ENCODE results near the gene ATP5PD. TPM values are rescaled to one million over a fixed set of nuclear protein-coding genes. Genes with fewer than 3 reads are reported as not detected.
A peak's percentile ranks its signal among the peaks of the same experiment; 100 is the strongest.

Gene ATP5PD
- total and polyA plus RNA-seq, 2 of the 13 experiments (the other 11 are each of a cell fraction or from before 2014, with no cell fraction given), result 158 to 428 TPM

- 0 out of 2 replicates have a peak, but pooled peaks have one; percentile 60 for TF ChIP-seq KIAA2018 (CRISPR knock-in tag; IDR thresholded peaks at IDR 0.05; ENCODE audit: borderline replicate concordance)
- TF ChIP-seq MBD4 (IDR thresholded peaks at IDR 0.05; ENCODE audit: borderline replicate concordance, low read length), result no peak; the same call in 1 of the 2 replicates
- no peak for TF ChIP-seq SMARCC2 (IDR thresholded peaks at IDR 0.05)
- no peak for TF ChIP-seq PHF20 (CRISPR knock-in tag; IDR thresholded peaks at IDR 0.05)
- TF ChIP-seq, protein P1, sequence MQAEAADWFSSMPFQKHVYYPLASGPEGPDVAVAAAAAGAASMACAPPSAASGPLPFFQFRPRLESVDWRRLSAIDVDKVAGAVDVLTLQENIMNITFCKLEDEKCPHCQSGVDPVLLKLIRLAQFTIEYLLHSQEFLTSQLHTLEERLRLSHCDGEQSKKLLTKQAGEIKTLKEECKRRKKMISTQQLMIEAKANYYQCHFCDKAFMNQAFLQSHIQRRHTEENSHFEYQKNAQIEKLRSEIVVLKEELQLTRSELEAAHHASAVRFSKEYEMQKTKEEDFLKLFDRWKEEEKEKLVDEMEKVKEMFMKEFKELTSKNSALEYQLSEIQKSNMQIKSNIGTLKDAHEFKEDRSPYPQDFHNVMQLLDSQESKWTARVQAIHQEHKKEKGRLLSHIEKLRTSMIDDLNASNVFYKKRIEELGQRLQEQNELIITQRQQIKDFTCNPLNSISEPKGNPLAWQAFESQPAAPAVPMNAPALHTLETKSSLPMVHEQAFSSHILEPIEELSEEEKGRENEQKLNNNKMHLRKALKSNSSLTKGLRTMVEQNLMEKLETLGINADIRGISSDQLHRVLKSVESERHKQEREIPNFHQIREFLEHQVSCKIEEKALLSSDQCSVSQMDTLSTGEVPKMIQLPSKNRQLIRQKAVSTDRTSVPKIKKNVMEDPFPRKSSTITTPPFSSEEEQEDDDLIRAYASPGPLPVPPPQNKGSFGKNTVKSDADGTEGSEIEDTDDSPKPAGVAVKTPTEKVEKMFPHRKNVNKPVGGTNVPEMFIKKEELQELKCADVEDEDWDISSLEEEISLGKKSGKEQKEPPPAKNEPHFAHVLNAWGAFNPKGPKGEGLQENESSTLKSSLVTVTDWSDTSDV (CRISPR knock-in tag; IDR thresholded peaks at IDR 0.05), result no peak
- no peak for TF ChIP-seq ZNF333 (CRISPR knock-in tag; IDR thresholded peaks at IDR 0.05; ENCODE audit: borderline replicate concordance)
- peak; percentile 97 for TF ChIP-seq SALL1 (CRISPR knock-in tag; IDR thresholded peaks at IDR 0.05)
- peak; percentile 98 for TF ChIP-seq SKI (IDR thresholded peaks at IDR 0.05; ENCODE audit: partially characterized antibody)
- no peak; the same call in 1 of the 2 replicates for TF ChIP-seq ZNF275 (CRISPR knock-in tag; IDR thresholded peaks at IDR 0.05; ENCODE audit: borderline replicate concordance)
- TF ChIP-seq SP1 (IDR thresholded peaks at IDR 0.05), result no peak
- peak; percentile 28; the same call in 1 of the 2 replicates for TF ChIP-seq SP1 (CRISPR knock-in tag; IDR thresholded peaks at IDR 0.05)
- 0 out of 2 replicates have a peak, but pooled peaks have one; percentile 11 for TF ChIP-seq EED (CRISPR knock-in tag; IDR thresholded peaks at IDR 0.05)
- TF ChIP-seq ZNF101 (CRISPR knock-in tag; IDR thresholded peaks at IDR 0.05; ENCODE audit: borderline replicate concordance, low read depth), result no peak
- peak; percentile 80 for TF ChIP-seq TFE3 (CRISPR knock-in tag; IDR thresholded peaks at IDR 0.05)
- TF ChIP-seq SETDB1 (CRISPR knock-in tag; IDR thresholded peaks at IDR 0.05; ENCODE audit: borderline replicate concordance), result no peak
- TF ChIP-seq SNAPC2 (CRISPR knock-in tag; IDR thresholded peaks at IDR 0.05), result 0 out of 2 replicates have a peak, but pooled peaks have one; percentile 24
Observed at GRCh38 chr17:75084039-75084660, 37.4 kb upstream of the ATP5PD start (continued).
